ENCODE measurements around the gene CPSF4L. TPM values are rescaled to one million over a fixed set of nuclear protein-coding genes. Genes with fewer than 3 reads are reported as not detected.

The CPSF4L gene
- total and polyA plus RNA-seq, 2 of the 13 experiments (the other 11 are each of a cell fraction or from before 2014, with no cell fraction given) = 0.73 to 1.6 TPM

GRCh38 chr17:73288534-73289302 lies 27.0 kb upstream of the CPSF4L start (continued):
- TF ChIP-seq ZNF816 (CRISPR knock-in tag; IDR thresholded peaks at IDR 0.05; ENCODE audit: borderline replicate concordance) = peak; percentile 41; the same call in 1 of the 2 replicates
- TF ChIP-seq ZNF569 (CRISPR knock-in tag; IDR thresholded peaks at IDR 0.05; ENCODE audit: borderline replicate concordance) = no peak
- peak; percentile 99 for TF ChIP-seq HNF4G (IDR thresholded peaks at IDR 0.05; ENCODE audit: borderline replicate concordance, low read depth, low read length)
- peak; percentile 98 for TF ChIP-seq HNF4G (CRISPR knock-in tag; IDR thresholded peaks at IDR 0.05; ENCODE audit: borderline replicate concordance, low read depth)
- TF ChIP-seq CEBPZ (IDR thresholded peaks at IDR 0.05; ENCODE audit: low read length) = no peak
- peak; percentile 82; the same call in 1 of the 2 replicates for TF ChIP-seq ZNF136 (CRISPR knock-in tag; IDR thresholded peaks at IDR 0.05; ENCODE audit: low read depth)
- TF ChIP-seq EHMT2 (IDR thresholded peaks at IDR 0.05; ENCODE audit: borderline replicate concordance, low read depth, low read length) = no peak; the same call in 1 of the 2 replicates
- TF ChIP-seq ATF2 (CRISPR knock-in tag; IDR thresholded peaks at IDR 0.05) = peak; percentile 80
- peak; percentile 40; the same call in 1 of the 2 replicates for TF ChIP-seq MEIS1 (CRISPR knock-in tag; IDR thresholded peaks at IDR 0.05; ENCODE audit: borderline replicate concordance)
- TF ChIP-seq ZNF180 (CRISPR knock-in tag; IDR thresholded peaks at IDR 0.05; ENCODE audit: borderline replicate concordance, low read depth) = no peak
- peak; percentile 84; the same call in 1 of the 2 replicates for TF ChIP-seq ZKSCAN8 (CRISPR knock-in tag; IDR thresholded peaks at IDR 0.05; ENCODE audit: borderline replicate concordance)
- no peak for TF ChIP-seq ZNF773 (CRISPR knock-in tag; IDR thresholded peaks at IDR 0.05; ENCODE audit: borderline replicate concordance)
- peak; percentile 92 for TF ChIP-seq IKZF5 (CRISPR knock-in tag; IDR thresholded peaks at IDR 0.05)
- TF ChIP-seq ZC3H4 (CRISPR knock-in tag; IDR thresholded peaks at IDR 0.05; ENCODE audit: borderline replicate concordance) = no peak
- TF ChIP-seq WIZ (CRISPR knock-in tag; IDR thresholded peaks at IDR 0.05) = peak; percentile 89; the same call in 1 of the 2 replicates
- TF ChIP-seq TBP (CRISPR knock-in tag; IDR thresholded peaks at IDR 0.05) = no peak
- TF ChIP-seq ZNF121 (CRISPR knock-in tag; IDR thresholded peaks at IDR 0.05) = peak; percentile 58
- TF ChIP-seq ZNF891 (CRISPR knock-in tag; IDR thresholded peaks at IDR 0.05) = peak; percentile 45; the same call in 1 of the 2 replicates
- TF ChIP-seq ARID5B (CRISPR knock-in tag; IDR thresholded peaks at IDR 0.05) = peak; percentile 98

Measured in HepG2 (cell line).